Liver (tissue), 9 donors: ENCODE data around the gene RICTOR. TPM values are rescaled to one million over a fixed set of nuclear protein-coding genes. Genes with fewer than 3 reads are reported as not detected.

Source experiments
- DNase-seq: peaks from one replicate; pipeline ENCODE4 v3.0.0-alpha.2; 2017; ENCODE audit warnings: low spot score
- H3K27ac ChIP-seq, 2 donors: one replicate each; pipeline ENCODE4 v1.7.0; 2013; ENCODE audit warnings: inconsistent platforms in 2 of 2, low read length in 2 of 2, control low read depth in 1 of 2, low read depth in 1 of 2, mild to moderate bottlenecking in 1 of 2
- H3K27me3 ChIP-seq, 4 donors: one replicate each; pipeline versions ENCODE4 v1.6.1 to v1.7.0; 2013; ENCODE audit warnings: low read length in 3 of 4, inconsistent platforms in 1 of 4, mild to moderate bottlenecking in 1 of 4, moderate library complexity in 1 of 4; ENCODE audit not compliant: control insufficient read depth in 4 of 4, insufficient read depth in 4 of 4
- H3K36me3 ChIP-seq, 4 donors: one replicate each; pipeline versions ENCODE4 v1.6.1 to v1.7.0; 2013; ENCODE audit warnings: low read length in 3 of 4, mild to moderate bottlenecking in 3 of 4, low read depth in 1 of 4, moderate library complexity in 1 of 4; ENCODE audit not compliant: control insufficient read depth in 4 of 4, insufficient read depth in 3 of 4
- H3K4me1 ChIP-seq, 4 donors: one replicate each; pipeline versions ENCODE4 v1.6.1 to v1.7.0; 2013; ENCODE audit warnings: low read length in 3 of 4, mild to moderate bottlenecking in 3 of 4, moderate library complexity in 1 of 4; ENCODE audit not compliant: control insufficient read depth in 4 of 4, insufficient read depth in 4 of 4
- H3K4me3 ChIP-seq, 3 donors: one replicate each; pipeline versions ENCODE4 v1.6.1 to v1.7.0; 2013; ENCODE audit warnings: low read length in 3 of 3, control low read depth in 1 of 3, low read depth in 1 of 3, mild to moderate bottlenecking in 1 of 3
- H3K9ac ChIP-seq, 2 donors: one replicate each; pipeline ENCODE4 v1.7.0; 2013; ENCODE audit warnings: low read length in 2 of 2, mild to moderate bottlenecking in 2 of 2, moderate library complexity in 2 of 2, control low read depth in 1 of 2, low read depth in 1 of 2
- H3K9me3 ChIP-seq, 4 donors: one replicate each; pipeline versions ENCODE4 v1.6.1 to v1.7.0; 2013; ENCODE audit warnings: low read length in 3 of 4; ENCODE audit not compliant: control insufficient read depth in 4 of 4
- ATF3 ChIP-seq: IDR thresholded peaks from 2 replicates; pipeline ENCODE4 v1.6.1; 2016; ENCODE audit warnings: antibody characterized with exemption
- CTCF ChIP-seq: fragments of 150-350 bp; IDR thresholded peaks from 2 replicates; pipeline ENCODE4 v1.5.1; 2017; ENCODE audit warnings: improper control_type of control experiment, low read depth, low read length; ENCODE audit not compliant: missing input control
- EGR1 ChIP-seq, 2 donors: IDR thresholded peaks; 2 replicates each; pipeline ENCODE4 v1.6.1; 2016 to 2018; ENCODE audit warnings: antibody characterized with exemption in 2 of 2, low read depth in 2 of 2
- FOXA1 ChIP-seq: IDR thresholded peaks from 2 replicates; pipeline ENCODE4 v1.6.1; 2016; ENCODE audit warnings: antibody characterized with exemption
- HNF4G ChIP-seq: IDR thresholded peaks from 2 replicates; pipeline ENCODE4 v1.6.1; 2016; ENCODE audit warnings: antibody characterized with exemption
- NR2F2 ChIP-seq: IDR thresholded peaks from 2 replicates; pipeline ENCODE4 v1.6.1; 2016; ENCODE audit warnings: antibody characterized with exemption
- RAD21 ChIP-seq, 2 donors: IDR thresholded peaks; 2 replicates each; pipeline ENCODE4 v1.6.1; 2016; ENCODE audit warnings: antibody characterized with exemption in 2 of 2, mild to moderate bottlenecking in 2 of 2
- RXRA ChIP-seq, 2 donors: IDR thresholded peaks; 2 replicates each; pipeline ENCODE4 v1.6.1; 2017 to 2018; ENCODE audit warnings: antibody characterized with exemption in 2 of 2, mild to moderate bottlenecking in 1 of 2
- SP1 ChIP-seq: IDR thresholded peaks from 2 replicates; pipeline ENCODE4 v1.6.1; 2018; ENCODE audit warnings: antibody characterized with exemption, mild to moderate bottlenecking
- TAF1 ChIP-seq: conservative IDR thresholded peaks from 2 replicates; pipeline ENCODE4 v1.6.1; 2016; ENCODE audit warnings: antibody characterized with exemption, mild to moderate bottlenecking
- YY1 ChIP-seq: IDR thresholded peaks from 2 replicates; pipeline ENCODE4 v1.6.1; 2016; ENCODE audit warnings: antibody characterized with exemption, mild to moderate bottlenecking
- ZBTB33 ChIP-seq: IDR thresholded peaks from 2 replicates; pipeline ENCODE4 v1.6.1; 2016; ENCODE audit warnings: antibody characterized with exemption
- WGBS: extraction: QIAGEN DNeasy Blood & Tissue Kit; methylation state at CpG from one replicate; pipeline ENCODE4 v1.1.7; 2013; 5-methylcytosine and 5-hydroxymethylcytosine counted together
- polyA plus RNA-seq, 2 donors: library from polyadenylated mRNA; stranded (reverse) in 1 of 2; unstranded in 1 of 2; fragments of 200-250 nt in 1 of 2; fragments of >200 nt in 1 of 2; fragmentation: Nextera tagmentation in 1 of 2; extraction: Ambion mirVana in 1 of 2; gene quantifications; one replicate each; pipeline versions ENCODE4 v1.2.1 to v1.2.3, GENCODE V29; 2013 to 2015
- total RNA-seq, 2 donors: library from RNA; depleted of rRNA; stranded (reverse); fragments of >200 nt; gene quantifications; one replicate each; pipeline ENCODE4 v1.2.3, GENCODE V29; 2014
- TF ChIP-seq, protein P1 (sequence below): IDR thresholded peaks from 2 replicates; pipeline ENCODE4 v1.6.1; 2016; ENCODE audit warnings: antibody characterized with exemption
- donor health status: healthy.
- donor health status: healthy.
- donor health status: healthy.
- donor health status: healthy.
- donor health status: healthy.

RICTOR gene
- total and polyA plus RNA-seq, 4 donors: 2.1 to 24.0 (median 15.0) TPM

- DNase-seq: no peak
- H3K9me3 ChIP-seq: no peaks in the 10 kb centered on the region
- WGBS: over 99% methylated on average over 2 of the region's 2 CpGs
- H3K4me3 ChIP-seq: no peak overlapping the region
- no peak for TF ChIP-seq YY1
- no peak for TF ChIP-seq RXRA (IDR thresholded peaks at IDR 0.05)
- no peak for TF ChIP-seq EGR1 (IDR thresholded peaks at IDR 0.05; ENCODE audit: low read depth in 2 of 2)
- TF ChIP-seq HNF4G: no peak
- H3K27ac ChIP-seq: no peak overlapping the region
- H3K36me3 ChIP-seq: peaks cover 0 to 8% (median 4%) of the 10 kb centered on the region in 4 donors
- H3K27me3 ChIP-seq: no peaks in the 10 kb centered on the region
- H3K4me1 ChIP-seq: peaks cover 2 to 11% (median 8%) of the 10 kb centered on the region in 4 donors
- H3K9ac ChIP-seq: no peak overlapping the region
Measured at GRCh38 chr5:39017504-39017903, 56.7 kb downstream of the RICTOR start.

- 99% methylated on average over 1 of the region's 1 CpG for WGBS
- no peak overlapping the region for H3K27ac ChIP-seq
- H3K27me3 ChIP-seq: no peaks in the 10 kb centered on the region
- H3K36me3 ChIP-seq: peaks cover 0 to 8% (median 4%) of the 10 kb centered on the region in 4 donors
- TF ChIP-seq CTCF (no peak), RAD21 (IDR thresholded peaks at IDR 0.05) (no peak), SP1 (no peak), TAF1 (no peak), HNF4G (no peak), ATF3 (no peak), FOXA1 (no peak), EGR1 (IDR thresholded peaks at IDR 0.05; ENCODE audit: low read depth in 2 of 2) (no peak), ZBTB33 (no peak), NR2F2 (no peak)
- TF ChIP-seq, protein P1, sequence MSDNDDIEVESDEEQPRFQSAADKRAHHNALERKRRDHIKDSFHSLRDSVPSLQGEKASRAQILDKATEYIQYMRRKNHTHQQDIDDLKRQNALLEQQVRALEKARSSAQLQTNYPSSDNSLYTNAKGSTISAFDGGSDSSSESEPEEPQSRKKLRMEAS: no peak
- no peak overlapping the region for H3K4me3 ChIP-seq
- DNase-seq: no peak
- no peak overlapping the region for H3K9ac ChIP-seq
- peaks cover 2 to 11% (median 8%) of the 10 kb centered on the region in 4 donors for H3K4me1 ChIP-seq
- H3K9me3 ChIP-seq: no peaks in the 10 kb centered on the region
Measured at GRCh38 chr5:39016587-39017275, 57.5 kb downstream of the RICTOR start.
